ENCODE measurements around the gene CCT8. TPM values are rescaled to one million over a fixed set of nuclear protein-coding genes. Genes with fewer than 3 reads are reported as not detected.
A peak's percentile ranks its signal among the peaks of the same experiment; 100 is the strongest.

The CCT8 gene
- total and polyA plus RNA-seq, 2 of the 4 experiments (the other 2 are of a cell fraction): 172 to 192 TPM

- H4K5ac ChIP-seq (ENCODE audit: low read depth, low read length): no peak overlapping the region; the same call in 1 of the 2 replicates
- intact Hi-C loops (cut with micrococcal nuclease) (loop anchor here (5.0 kb wide), 5 partner anchors 56 to 1996 kb away; no protein-coding TSS in a partner anchor), in situ Hi-C loops (cut with MboI; ENCODE audit: low sequenced_read_pairs) (loop anchor here (25.0 kb wide), 1 partner anchor 1996 kb away; no protein-coding TSS in a partner anchor), dilution Hi-C loops (cut with HindIII; ENCODE audit: low sequenced_read_pairs, unreplicated experiment) (no loop called here)
- H3K36me3 ChIP-seq (ENCODE audit: control insufficient read depth, insufficient read depth, low read length): no peaks in the 10 kb centered on the region
- POLR2A ChIA-PET (ENCODE audit: unreplicated experiment): no interaction called here
- peak overlapping the region; percentile 51; the same call in 1 of the 2 replicates for H3K4me2 ChIP-seq (ENCODE audit: low read depth, low read length)
- peak overlapping the region; percentile 81 for H3K56ac ChIP-seq (ENCODE audit: extremely low read depth, insufficient read depth, low read length)
- H2BK120ac ChIP-seq (ENCODE audit: low read depth, low read length): peak overlapping the region; percentile 98; the same call in 1 of the 2 replicates
- TF ChIP-seq SMC3 (IDR thresholded peaks at IDR 0.05; ENCODE audit: low read depth, low read length) (peak; percentile 31; the same call in 1 of the 2 replicates), CEBPB (IDR thresholded peaks at IDR 0.05; ENCODE audit: low read depth, low read length) (peak; percentile 67), CTCF (conservative IDR thresholded peaks at IDR 0.05; ENCODE audit: low read depth, low read length) (no peak), RCOR1 (IDR thresholded peaks at IDR 0.05; ENCODE audit: insufficient replicate concordance, low read length) (no peak), CHD1 (IDR thresholded peaks at IDR 0.05; ENCODE audit: low read depth, low read length) (no peak), RFX5 (IDR thresholded peaks at IDR 0.05; ENCODE audit: low read depth, low read length) (no peak), FOS (IDR thresholded peaks at IDR 0.05; ENCODE audit: low read depth, low read length) (peak; percentile 69), BHLHE40 (IDR thresholded peaks at IDR 0.05; ENCODE audit: low read depth, low read length) (peak; percentile 22; the same call in 1 of the 2 replicates), NFE2L2 (IDR thresholded peaks at IDR 0.05; ENCODE audit: low read depth, low read length) (no peak), MAZ (IDR thresholded peaks at IDR 0.05; ENCODE audit: borderline replicate concordance, low read depth, low read length) (no peak), MAFK (IDR thresholded peaks at IDR 0.05; ENCODE audit: low read depth, low read length) (no peak), RAD21 (IDR thresholded peaks at IDR 0.05; ENCODE audit: low read length) (peak; percentile 17), POLR2A (IDR thresholded peaks at IDR 0.05; ENCODE audit: low read depth, low read length) (no peak), USF2 (IDR thresholded peaks at IDR 0.05; ENCODE audit: low read depth, low read length) (no peak)
- peaks cover 4% of the 10 kb centered on the region; the same call in 1 of the 2 replicates for H3K9me1 ChIP-seq (ENCODE audit: insufficient read depth, low read length)
- H3K9me3 ChIP-seq (ENCODE audit: control insufficient read depth, insufficient read depth, low read length): no peaks in the 10 kb centered on the region
- no peak overlapping the region for H3K14ac ChIP-seq (replicated peaks; ENCODE audit: low read depth, low read length)
- DNase-seq (peak; percentile 84), ATAC-seq (ENCODE audit: low read depth) (peak; percentile 75)
- peak overlapping the region; percentile 99; the same call in 1 of the 2 replicates for H2BK20ac ChIP-seq (ENCODE audit: low read depth, low read length)
- H3K27ac ChIP-seq (ENCODE audit: insufficient read depth, low read length): 0 out of 2 replicates have a peak overlapping the region, but pooled peaks have one; percentile 94
- no peaks in the 10 kb centered on the region for H3K27me3 ChIP-seq (ENCODE audit: control insufficient read depth, insufficient read depth, low read length)
- H3K79me1 ChIP-seq (ENCODE audit: low read depth in 1 of 2, low read length in 2 of 2): peaks cover 0 to 11% of the 10 kb centered on the region in 2 experiments; a peak in 2 of 4 replicates
- BruUV-seq (replicated peaks): no TSS peak
- no peak overlapping the region for H2AK9ac ChIP-seq (replicated peaks; ENCODE audit: low read depth, low read length, poor library complexity)
- peak overlapping the region; percentile 98; the same call in 1 of the 2 replicates for H3K4ac ChIP-seq (ENCODE audit: low read depth, low read length)
- WGBS, 2 experiments (ENCODE audit: extremely low coverage in 2 of 2, insufficient read length in 1 of 2): no CpG with 5 or more reads among the region's 1 CpG
- no peaks in the 10 kb centered on the region for H4K20me1 ChIP-seq (ENCODE audit: insufficient read depth, low read length)
- H2AK5ac ChIP-seq (ENCODE audit: low read depth, low read length): no peak overlapping the region
- H4K8ac ChIP-seq (ENCODE audit: low read depth in 2 of 2, low read length in 2 of 2): peak overlapping the region; percentile 85 to 88
- peaks cover 17% of the 10 kb centered on the region for H3K4me1 ChIP-seq (ENCODE audit: control insufficient read depth, insufficient read depth, low read length)
- H2BK5ac ChIP-seq (ENCODE audit: low read depth, low read length, poor library complexity, severe bottlenecking): peak overlapping the region; percentile 97
- H2BK15ac ChIP-seq (ENCODE audit: low read depth, low read length): no peak overlapping the region; the same call in 2 of the 3 replicates
- no peak overlapping the region for H3K9ac ChIP-seq (ENCODE audit: low read depth, low read length)
- no peak overlapping the region for H2AFZ ChIP-seq (replicated peaks; ENCODE audit: low read length, poor library complexity)
- no peak overlapping the region for H3K4me3 ChIP-seq (ENCODE audit: insufficient read depth, low read depth, low read length)
- no peak overlapping the region for H4K91ac ChIP-seq (ENCODE audit: insufficient read depth, low read depth, low read length)
- peak overlapping the region; percentile 96 for H3K18ac ChIP-seq (ENCODE audit: low read depth, low read length)
- H3K23ac ChIP-seq (ENCODE audit: low read depth, low read length): 0 out of 2 replicates have a peak overlapping the region, but pooled peaks have one; percentile 81
- CTCF ChIA-PET: interaction anchor here (0.6 to 2.3 kb wide), 4 partner anchors 64 to 232 kb away, joined by 3 to 9 read pairs (median 3); no protein-coding TSS in a partner anchor
Measured at GRCh38 chr21:29091033-29091432, 17.6 kb upstream of the CCT8 start.

Measured in IMR-90 (cell line).